HT1080 (cell line): ENCODE data around the gene PINLYP. TPM values are rescaled to one million over a fixed set of nuclear protein-coding genes. Genes with fewer than 3 reads are reported as not detected.
"Not testable (repeated sequence)": the region's sequence is repeated elsewhere in the genome, so short reads cannot be mapped to it uniquely, and the experiment has no call there.

Source experiments
- DNase-seq: peaks from one replicate; pipeline ENCODE4 v3.0.0-alpha.2; 2015; ENCODE audit warnings: low read depth
- total RNA-seq: library from RNA; depleted of rRNA; stranded (reverse); fragments of >200 nt; shearing (Covaris generic); gene quantifications from 2 replicates; pipeline ENCODE4 v1.2.3, GENCODE V29; 2014

PINLYP gene
- total RNA-seq, 1 experiment from 2014 or later, result 0.58 TPM

GRCh38 chr19:43578787-43579186, 3.2 kb downstream of the PINLYP start:
- no peak for DNase-seq

- DNase-seq, result no peak
Observed at GRCh38 chr19:43581467-43581866, 5.9 kb downstream of the PINLYP start.

- DNase-seq, result no peak
Observed at GRCh38 chr19:43582495-43582894, 6.9 kb downstream of the PINLYP start.

GRCh38 chr19:43584484-43584883, 8.9 kb downstream of the PINLYP start:
- DNase-seq, result no peak

GRCh38 chr19:43586346-43586745, 10.7 kb downstream of the PINLYP start:
- no peak for DNase-seq

- DNase-seq, result not testable (repeated sequence)
Observed at GRCh38 chr19:43587029-43587428, 11.4 kb downstream of the PINLYP start.

- DNase-seq, result no peak
Observed at GRCh38 chr19:43589277-43589676, 13.7 kb downstream of the PINLYP start.

- DNase-seq, result no peak
Observed at GRCh38 chr19:43589678-43590077, 14.1 kb downstream of the PINLYP start.

- no peak for DNase-seq
Observed at GRCh38 chr19:43591904-43592772, 16.5 kb downstream of the PINLYP start.

- DNase-seq, result no peak
Observed at GRCh38 chr19:43592800-43593350, 17.3 kb downstream of the PINLYP start.

- DNase-seq, result no peak
Observed at GRCh38 chr19:43594081-43594697, 18.6 kb downstream of the PINLYP start.

- peak; percentile 47 for DNase-seq
Observed at GRCh38 chr19:43594710-43595604, 19.4 kb downstream of the PINLYP start.

GRCh38 chr19:43595605-43595998, 20.0 kb downstream of the PINLYP start:
- DNase-seq, result no peak

GRCh38 chr19:43595999-43596841, 20.6 kb downstream of the PINLYP start, which contains the start of the genes IRGQ and ZNF576:
Gene IRGQ (minus strand): TSS chr19:43596134. CDS start chr19:43595338, 796 bp downstream.
Gene ZNF576 (plus strand): TSS chr19:43596595. CDS start chr19:43597109, 514 bp downstream.
- DNase-seq, result peak; percentile 99

- DNase-seq, result no peak
Observed at GRCh38 chr19:43596842-43597461, 21.4 kb downstream of the PINLYP start.

GRCh38 chr19:43597876-43598275, 22.3 kb downstream of the PINLYP start:
- no peak for DNase-seq

- DNase-seq, result no peak
Observed at GRCh38 chr19:43598445-43599240, 23.0 kb downstream of the PINLYP start.

- DNase-seq, result no peak
Observed at GRCh38 chr19:43599635-43600295, 24.2 kb downstream of the PINLYP start.
